Superior temporal gyrus (tissue), 1 donor: ENCODE data around the gene RESF1.
"Not testable (repeated sequence)": the region's sequence is repeated elsewhere in the genome, so short reads cannot be mapped to it uniquely, and the experiment has no call there.

Experiments used
- DNase-seq: peaks from one replicate; pipeline ENCODE4 v3.0.0-alpha.2; 2016; ENCODE audit errors: extremely low spot score

Gene RESF1

GRCh38 chr12:31959161-31959700, at the start of gene RESF1:
Gene RESF1, plus strand, starts transcription at chr12:31959415. Its CDS starts 21,541 bp downstream, at chr12:31980956.
- DNase-seq: peak; percentile 88

- DNase-seq: no peak
Observed at GRCh38 chr12:31914927-31915326, 44.3 kb upstream of the RESF1 start.

- no peak for DNase-seq
Observed at GRCh38 chr12:31915446-31915845, 43.8 kb upstream of the RESF1 start.

GRCh38 chr12:31922341-31923062, 36.7 kb upstream of the RESF1 start:
- DNase-seq: no peak

- DNase-seq: no peak
Observed at GRCh38 chr12:31923063-31923412, 36.2 kb upstream of the RESF1 start.

- DNase-seq: no peak
Observed at GRCh38 chr12:31928246-31929026, 30.8 kb upstream of the RESF1 start.

- no peak for DNase-seq
Observed at GRCh38 chr12:31929027-31929526, 30.1 kb upstream of the RESF1 start.

- no peak for DNase-seq
Observed at GRCh38 chr12:31931796-31932715, 27.2 kb upstream of the RESF1 start.

GRCh38 chr12:31944299-31944698, 14.9 kb upstream of the RESF1 start:
- DNase-seq: no peak

- no peak for DNase-seq
Observed at GRCh38 chr12:31947971-31948370, 11.2 kb upstream of the RESF1 start.

- not testable (repeated sequence) for DNase-seq
Observed at GRCh38 chr12:31948697-31949359, 10.4 kb upstream of the RESF1 start.

GRCh38 chr12:31950088-31950487, 9.1 kb upstream of the RESF1 start:
- no peak for DNase-seq

GRCh38 chr12:31950492-31950891, 8.7 kb upstream of the RESF1 start:
- no peak for DNase-seq

- DNase-seq: no peak
Observed at GRCh38 chr12:31951008-31951407, 8.2 kb upstream of the RESF1 start.

GRCh38 chr12:31951939-31952338, 7.3 kb upstream of the RESF1 start:
- DNase-seq: no peak

GRCh38 chr12:31952418-31952817, 6.8 kb upstream of the RESF1 start:
- DNase-seq: no peak

GRCh38 chr12:31954925-31955858, 4.0 kb upstream of the RESF1 start:
- DNase-seq: no peak

GRCh38 chr12:31958569-31959160, 550 bp upstream of the RESF1 start:
- DNase-seq: no peak

GRCh38 chr12:31959701-31960391, 631 bp downstream of the RESF1 start:
- peak; percentile 72 for DNase-seq
